ENCODE measurements around the gene ADPRHL1.
"Not testable (repeated sequence)": the region's sequence is repeated elsewhere in the genome, so short reads cannot be mapped to it uniquely, and the experiment has no call there.

The ADPRHL1 gene

DNA sequence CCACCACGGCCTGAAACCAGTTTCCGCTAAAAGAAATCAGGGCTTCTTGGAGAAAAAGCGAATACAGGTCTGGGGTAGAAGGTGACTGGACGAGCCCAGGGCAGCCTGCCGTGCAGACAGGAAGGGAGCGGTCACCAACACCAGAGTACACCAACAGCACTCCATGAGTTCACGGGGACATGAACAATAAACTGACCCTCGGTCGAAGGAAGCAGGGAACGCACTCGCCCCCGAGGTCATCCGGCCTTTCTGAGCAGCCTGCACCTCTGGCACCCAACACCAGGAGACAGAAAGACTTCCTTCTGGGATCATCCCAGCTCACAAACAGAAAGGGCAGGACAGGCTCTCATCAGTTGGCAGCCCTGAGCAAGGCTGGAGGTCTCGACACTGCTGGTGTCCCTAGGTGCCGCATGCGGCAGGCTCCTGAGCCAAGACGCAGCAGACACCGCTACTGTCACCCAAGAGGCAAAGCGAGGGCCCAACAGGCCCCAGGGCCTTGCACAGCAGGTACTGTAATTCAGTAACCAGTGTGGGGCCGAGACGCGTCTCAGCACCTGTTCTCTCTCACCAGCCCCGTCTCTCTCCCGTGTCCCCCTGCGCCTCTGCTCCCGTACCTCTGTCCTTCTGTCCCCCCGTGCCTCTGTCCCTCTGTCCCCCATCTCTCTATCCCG, 19.2 kb upstream of the ADPRHL1 start:
- TF ChIP-seq, protein P1, sequence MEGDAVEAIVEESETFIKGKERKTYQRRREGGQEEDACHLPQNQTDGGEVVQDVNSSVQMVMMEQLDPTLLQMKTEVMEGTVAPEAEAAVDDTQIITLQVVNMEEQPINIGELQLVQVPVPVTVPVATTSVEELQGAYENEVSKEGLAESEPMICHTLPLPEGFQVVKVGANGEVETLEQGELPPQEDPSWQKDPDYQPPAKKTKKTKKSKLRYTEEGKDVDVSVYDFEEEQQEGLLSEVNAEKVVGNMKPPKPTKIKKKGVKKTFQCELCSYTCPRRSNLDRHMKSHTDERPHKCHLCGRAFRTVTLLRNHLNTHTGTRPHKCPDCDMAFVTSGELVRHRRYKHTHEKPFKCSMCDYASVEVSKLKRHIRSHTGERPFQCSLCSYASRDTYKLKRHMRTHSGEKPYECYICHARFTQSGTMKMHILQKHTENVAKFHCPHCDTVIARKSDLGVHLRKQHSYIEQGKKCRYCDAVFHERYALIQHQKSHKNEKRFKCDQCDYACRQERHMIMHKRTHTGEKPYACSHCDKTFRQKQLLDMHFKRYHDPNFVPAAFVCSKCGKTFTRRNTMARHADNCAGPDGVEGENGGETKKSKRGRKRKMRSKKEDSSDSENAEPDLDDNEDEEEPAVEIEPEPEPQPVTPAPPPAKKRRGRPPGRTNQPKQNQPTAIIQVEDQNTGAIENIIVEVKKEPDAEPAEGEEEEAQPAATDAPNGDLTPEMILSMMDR (IDR thresholded peaks at IDR 0.05; ENCODE audit: low read depth, low read length, missing control alignments), result no peak
- in situ Hi-C loops (cut with HindIII; ENCODE audit: low sequenced_read_pairs), result no loop called here
- no peak for DNase-seq (ENCODE audit: low read depth)
- no peak overlapping the region for H3K4me3 ChIP-seq (ENCODE audit: low read depth, low read length)

DNA sequence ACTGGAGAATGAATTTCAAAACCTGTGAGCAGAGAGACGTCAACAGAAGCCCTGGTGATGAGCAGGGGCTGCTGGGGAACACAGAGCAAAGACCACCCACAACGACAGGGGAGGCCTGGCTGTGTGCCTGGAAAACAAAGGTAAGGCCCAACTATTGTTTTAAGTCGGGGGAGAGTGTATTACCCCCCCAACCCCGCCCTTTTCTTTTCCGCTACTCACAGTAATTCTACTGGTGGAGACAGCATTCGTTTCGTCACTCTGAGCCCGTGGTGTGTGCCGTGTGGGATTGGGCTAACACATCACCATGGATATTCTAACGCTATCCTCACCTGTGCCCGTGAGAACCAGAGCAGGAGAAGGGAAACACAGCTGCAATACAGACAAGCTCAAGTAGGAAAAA, 18.6 kb upstream of the ADPRHL1 start:
- H3K4me3 ChIP-seq (ENCODE audit: low read depth, low read length), result no peak overlapping the region
- in situ Hi-C loops (cut with HindIII; ENCODE audit: low sequenced_read_pairs), result no loop called here
- TF ChIP-seq, protein P1 (IDR thresholded peaks at IDR 0.05; ENCODE audit: low read depth, low read length, missing control alignments), result no peak
- no peak for DNase-seq (ENCODE audit: low read depth)

DNA sequence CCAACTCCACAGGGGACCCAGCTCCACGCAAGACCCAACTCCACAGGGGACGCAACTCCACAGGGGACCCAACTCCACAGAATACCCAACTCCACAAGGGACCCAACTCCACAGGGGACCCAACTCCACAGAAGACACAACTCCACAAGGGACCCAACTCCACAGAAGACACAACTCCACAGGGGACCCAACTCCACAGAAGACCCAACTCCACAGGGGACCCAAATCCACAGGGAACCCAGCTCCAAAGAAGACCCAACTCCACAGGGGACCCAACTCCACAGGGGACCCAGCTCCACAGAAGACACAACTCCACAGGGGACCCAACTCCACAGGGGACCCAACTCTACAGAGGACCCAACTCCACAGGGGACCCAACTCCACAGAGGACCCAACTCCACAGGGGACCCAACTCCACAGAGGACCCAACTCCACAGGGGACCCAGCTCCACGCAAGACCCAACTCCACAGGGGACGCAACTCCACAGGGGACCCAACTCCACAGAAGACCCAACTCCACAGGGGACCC, 17.4 kb upstream of the ADPRHL1 start:
- in situ Hi-C loops (cut with HindIII; ENCODE audit: low sequenced_read_pairs); H3K4me3 ChIP-seq (ENCODE audit: low read depth, low read length); DNase-seq (ENCODE audit: low read depth): not testable (repeated sequence)

DNA sequence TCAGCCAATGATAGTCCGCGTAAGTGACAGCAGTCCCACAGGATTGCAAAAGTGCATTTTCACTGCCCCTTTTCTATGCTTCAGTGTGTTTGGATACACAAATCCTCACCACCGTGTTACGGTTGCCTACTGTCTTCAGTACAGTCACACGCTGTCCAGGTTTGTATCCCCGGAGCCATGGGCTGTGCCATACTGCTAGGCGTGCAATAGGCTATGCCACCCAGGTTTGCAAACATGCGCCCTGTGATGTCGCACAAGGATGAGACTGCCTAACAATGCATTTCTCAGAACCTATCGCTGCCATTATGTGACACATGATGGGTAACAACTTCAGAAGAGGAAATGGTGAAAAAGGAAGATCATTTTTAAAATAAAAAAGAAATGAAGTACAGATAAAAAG, 16.8 kb upstream of the ADPRHL1 start:
- in situ Hi-C loops (cut with HindIII; ENCODE audit: low sequenced_read_pairs), result no loop called here
- TF ChIP-seq, protein P1 (IDR thresholded peaks at IDR 0.05; ENCODE audit: low read depth, low read length, missing control alignments), result no peak
- no peak for DNase-seq (ENCODE audit: low read depth)
- H3K4me3 ChIP-seq (ENCODE audit: low read depth, low read length), result no peak overlapping the region

DNA sequence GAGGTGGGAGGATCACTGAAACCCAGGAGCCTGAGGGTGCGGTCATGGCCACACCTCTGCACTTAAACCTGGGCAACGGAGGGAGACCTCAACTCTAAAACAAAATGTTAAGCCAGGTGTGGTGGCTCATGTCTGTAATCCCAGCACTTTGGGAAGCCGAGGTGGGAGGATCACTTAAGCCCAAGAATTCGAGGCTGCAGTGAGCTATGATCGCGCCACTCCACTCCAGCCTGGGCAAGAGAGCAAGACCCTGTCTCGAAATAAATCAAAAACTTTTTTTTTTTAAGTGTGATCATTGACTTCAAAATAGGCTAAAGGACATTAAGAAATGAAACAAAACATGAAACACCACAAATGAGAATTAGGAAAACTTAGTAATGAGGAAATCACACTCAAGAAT, 16.3 kb upstream of the ADPRHL1 start:
- TF ChIP-seq, protein P1 (IDR thresholded peaks at IDR 0.05; ENCODE audit: low read depth, low read length, missing control alignments), result no peak
- no peak overlapping the region for H3K4me3 ChIP-seq (ENCODE audit: low read depth, low read length)
- in situ Hi-C loops (cut with HindIII; ENCODE audit: low sequenced_read_pairs), result no loop called here
- no peak for DNase-seq (ENCODE audit: low read depth)

DNA sequence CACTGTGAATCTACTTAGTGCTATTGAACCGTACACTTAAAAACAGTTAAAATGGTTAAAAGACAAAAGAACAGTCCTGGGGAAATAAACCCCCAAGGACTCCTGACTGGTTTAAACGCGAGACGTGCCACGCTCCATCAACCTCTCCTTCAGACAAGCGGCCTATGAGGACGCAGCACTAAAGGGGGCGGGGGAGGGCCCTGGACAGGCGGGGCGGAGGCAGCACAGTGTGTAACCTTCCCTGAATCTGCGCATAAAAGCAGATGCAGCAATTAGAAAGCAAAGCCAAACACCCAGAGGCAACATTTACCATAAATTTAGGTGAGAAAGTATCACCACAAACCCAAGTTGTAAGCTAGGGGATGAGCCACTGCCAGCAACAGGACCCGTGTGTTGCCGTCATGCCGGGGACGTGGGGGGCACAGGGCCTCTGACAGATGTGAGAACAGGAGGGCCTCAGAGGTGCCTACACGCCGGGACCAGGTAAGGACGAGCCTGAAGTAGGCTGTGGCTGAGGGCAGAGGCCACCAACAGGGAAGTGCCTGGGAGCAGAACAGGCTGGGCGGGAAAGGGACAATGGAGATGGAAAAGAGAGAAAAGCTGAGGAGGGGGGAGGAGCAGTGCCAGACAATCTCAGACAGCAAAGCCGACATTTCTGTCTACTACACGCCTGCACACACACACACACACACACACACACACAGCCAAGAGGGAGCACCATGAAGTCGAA, 15.3 kb upstream of the ADPRHL1 start:
- in situ Hi-C loops (cut with HindIII; ENCODE audit: low sequenced_read_pairs), result no loop called here
- TF ChIP-seq, protein P1 (IDR thresholded peaks at IDR 0.05; ENCODE audit: low read depth, low read length, missing control alignments), result no peak
- DNase-seq (ENCODE audit: low read depth), result no peak
- H3K4me3 ChIP-seq (ENCODE audit: low read depth, low read length), result no peak overlapping the region

DNA sequence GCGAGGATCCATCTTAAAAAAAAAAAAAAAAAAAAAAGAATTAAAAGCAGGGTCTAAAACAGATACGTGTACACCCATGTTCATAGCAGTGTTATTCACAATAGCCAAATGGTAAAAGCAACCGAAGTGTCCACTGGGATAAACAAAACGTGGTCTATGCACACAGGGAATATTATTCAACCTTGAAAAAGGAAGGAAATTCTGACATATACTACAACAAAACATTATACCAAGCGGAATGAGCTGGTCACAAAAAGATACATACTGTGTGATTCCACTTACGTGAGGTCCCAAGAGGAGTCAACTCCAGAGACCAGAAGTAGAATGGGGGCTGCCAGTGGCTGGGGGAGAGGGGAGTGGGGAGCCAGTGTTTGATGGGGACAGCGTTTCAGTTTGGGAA, 14.7 kb upstream of the ADPRHL1 start:
- in situ Hi-C loops (cut with HindIII; ENCODE audit: low sequenced_read_pairs), result no loop called here
- no peak for DNase-seq (ENCODE audit: low read depth)
- TF ChIP-seq, protein P1 (IDR thresholded peaks at IDR 0.05; ENCODE audit: low read depth, low read length, missing control alignments), result no peak
- no peak overlapping the region for H3K4me3 ChIP-seq (ENCODE audit: low read depth, low read length)

All from astrocyte of the cerebellum (primary cell).